ENCODE measurements around the gene ATAT1.

GRCh38 chr6:30578051-30578450 lies 48.6 kb upstream of the ATAT1 start:
- no peak for TF ChIP-seq CTCF (optimal IDR thresholded peaks at IDR 0.05 in 1 of 3, IDR thresholded peaks at IDR 0.05 in 1 of 3, conservative IDR thresholded peaks at IDR 0.05 in 1 of 3; ENCODE audit: extremely low read depth in 1 of 3, insufficient read depth in 2 of 3, low read length in 3 of 3)
- no peak for TF ChIP-seq EZH2 (IDR thresholded peaks at IDR 0.05; ENCODE audit: low read length)
